GM12874 (cell line): ENCODE data around the gene DYNC1H1.

Experiments used
- CTCF ChIP-seq: IDR thresholded peaks from 2 replicates; pipeline ENCODE4 v1.5.1; 2011; ENCODE audit warnings: low read depth, mild to moderate bottlenecking, control low read depth, low read length, moderate library complexity; ENCODE audit not compliant: insufficient read depth

The DYNC1H1 gene

GRCh38 chr14:101961011-101961721 lies 3.2 kb upstream of the DYNC1H1 start:
- TF ChIP-seq CTCF = peak; percentile 98

- no peak for TF ChIP-seq CTCF
These were observed 2.4 kb upstream of the DYNC1H1 start for GRCh38 chr14:101961746-101962502.

DNA sequence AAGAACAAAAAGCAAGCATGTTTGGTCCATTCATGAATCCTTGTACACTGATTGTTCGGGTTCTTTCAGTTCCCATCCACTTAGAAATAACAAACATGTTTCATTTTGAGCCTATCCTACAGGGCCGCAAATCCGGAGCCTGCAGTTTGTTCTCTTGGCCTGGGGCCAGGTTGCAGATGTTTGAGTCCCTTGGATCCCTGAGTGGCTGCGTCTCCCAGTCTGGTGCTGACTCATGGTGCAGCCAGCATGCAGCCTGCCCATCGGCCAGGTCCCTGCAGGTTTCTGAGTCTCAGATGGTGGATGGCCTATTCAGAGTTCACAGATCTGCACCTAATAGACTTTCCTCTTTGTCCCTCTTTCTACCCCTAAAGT lies 1.9 kb upstream of the DYNC1H1 start:
- no peak for TF ChIP-seq CTCF

DNA sequence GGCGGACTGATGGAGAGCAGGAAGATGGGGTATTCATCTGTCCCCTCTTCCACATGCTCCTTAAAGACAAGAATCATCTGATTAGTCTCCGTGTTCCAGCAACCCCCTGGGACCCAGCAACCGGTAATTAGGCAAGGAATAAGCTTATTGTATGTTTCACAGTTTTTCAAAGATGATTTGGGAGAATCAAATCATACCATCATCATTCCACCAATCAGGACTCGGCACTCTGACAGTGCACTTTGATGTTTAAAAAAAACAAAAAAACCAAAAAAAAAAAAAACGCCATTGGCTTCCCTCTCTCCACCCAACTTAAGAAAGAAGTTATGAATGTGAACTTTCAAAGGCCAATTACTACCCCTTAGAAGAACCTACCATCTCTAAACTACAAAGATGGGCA lies 1.3 kb upstream of the DYNC1H1 start:
- TF ChIP-seq CTCF = no peak

- no peak for TF ChIP-seq CTCF
These were observed 597 bp upstream of the DYNC1H1 start for GRCh38 chr14:101963656-101964296.

GRCh38 chr14:101965181-101965544 lies 790 bp downstream of the DYNC1H1 start:
- no peak for TF ChIP-seq CTCF
